HepG2 (cell line): ENCODE measurements around the gene WDR11. TPM values are rescaled to one million over a fixed set of nuclear protein-coding genes. Genes with fewer than 3 reads are reported as not detected.
A peak's percentile ranks its signal among the peaks of the same experiment; 100 is the strongest.

ENCODE experiments used
- AHR ChIP-seq: IDR thresholded peaks from 2 replicates; pipeline ENCODE4 v1.6.1; 2018; ENCODE audit warnings: missing genetic modification reagents, missing compliant biosample characterization
- CBX5 ChIP-seq: sonication (generic); formaldehyde crosslinking; IDR thresholded peaks from 2 replicates; pipeline ENCODE4 v1.4.0; 2020; ENCODE audit warnings: missing genetic modification reagents, borderline replicate concordance
- CCDC6 ChIP-seq: sonication (generic); formaldehyde crosslinking; IDR thresholded peaks from 2 replicates; pipeline ENCODE4 v1.8.1; 2022; ENCODE audit warnings: mild to moderate bottlenecking, missing genetic modification reagents, moderate library complexity
- FOXM1 ChIP-seq: sonication (generic); formaldehyde crosslinking; IDR thresholded peaks from 2 replicates; pipeline ENCODE4 v1.5.0; 2020; ENCODE audit warnings: missing genetic modification reagents
- GPN1 ChIP-seq: sonication (generic); formaldehyde crosslinking; IDR thresholded peaks from 2 replicates; pipeline ENCODE4 v1.5.1; 2020; ENCODE audit warnings: missing genetic modification reagents, borderline replicate concordance
- GTF3A ChIP-seq: sonication (generic); formaldehyde crosslinking; conservative IDR thresholded peaks from 2 replicates; pipeline ENCODE4 v1.4.0; 2020; ENCODE audit warnings: mild to moderate bottlenecking, missing genetic modification reagents
- JUN ChIP-seq: sonication (generic); formaldehyde crosslinking; IDR thresholded peaks from 2 replicates; pipeline ENCODE4 v1.4.0; 2020; ENCODE audit warnings: mild to moderate bottlenecking, missing genetic modification reagents
- NKX3-1 ChIP-seq: sonication (generic); formaldehyde crosslinking; IDR thresholded peaks from 2 replicates; pipeline ENCODE4 v1.5.0; 2020; ENCODE audit warnings: missing genetic modification reagents
- NRL ChIP-seq: sonication (generic); formaldehyde crosslinking; IDR thresholded peaks from 2 replicates; pipeline ENCODE4 v1.5.0; 2020; ENCODE audit warnings: missing genetic modification reagents, mild to moderate bottlenecking, moderate library complexity, borderline replicate concordance
- PAX8 ChIP-seq: sonication (generic); formaldehyde crosslinking; IDR thresholded peaks from 2 replicates; pipeline ENCODE4 v1.8.0; 2022; ENCODE audit warnings: mild to moderate bottlenecking, missing genetic modification reagents, borderline replicate concordance
- SATB2 ChIP-seq: sonication (generic); formaldehyde crosslinking; IDR thresholded peaks from 2 replicates; pipeline ENCODE4 v1.5.0; 2020; ENCODE audit warnings: missing genetic modification reagents
- SMYD3 ChIP-seq: sonication (generic); formaldehyde crosslinking; IDR thresholded peaks from 2 replicates; pipeline ENCODE4 v1.8.1; 2023; ENCODE audit warnings: mild to moderate bottlenecking, missing genetic modification reagents
- SRY ChIP-seq: sonication (generic); formaldehyde crosslinking; IDR thresholded peaks from 2 replicates; pipeline ENCODE4 v1.8.0; 2022; ENCODE audit warnings: mild to moderate bottlenecking, missing genetic modification reagents
- SSRP1 ChIP-seq: IDR thresholded peaks from 2 replicates; pipeline ENCODE4 v1.6.1; 2016; ENCODE audit warnings: control low read depth
- YEATS2 ChIP-seq: sonication (generic); formaldehyde crosslinking; IDR thresholded peaks from 2 replicates; pipeline ENCODE4 v1.4.0; 2020; ENCODE audit warnings: missing genetic modification reagents, borderline replicate concordance
- ZEB1 ChIP-seq: IDR thresholded peaks from 2 replicates; pipeline ENCODE4 v1.6.1; 2012; ENCODE audit warnings: mild to moderate bottlenecking, low read depth, inconsistent platforms; ENCODE audit not compliant: insufficient replicate concordance
- ZFAT ChIP-seq: sonication (generic); formaldehyde crosslinking; conservative IDR thresholded peaks from 2 replicates; pipeline ENCODE4 v1.8.1; 2023; ENCODE audit warnings: missing genetic modification reagents, inconsistent platforms
- ZIK1 ChIP-seq: sonication (generic); formaldehyde crosslinking; IDR thresholded peaks from 2 replicates; pipeline ENCODE4 v1.5.0; 2020; ENCODE audit warnings: mild to moderate bottlenecking, low read depth, missing genetic modification reagents, borderline replicate concordance
- ZMYM3 ChIP-seq: sonication (generic); formaldehyde crosslinking; IDR thresholded peaks from 2 replicates; pipeline ENCODE4 v1.5.1; 2020; ENCODE audit warnings: mild to moderate bottlenecking, missing genetic modification reagents
- ZNF12 ChIP-seq: sonication (generic); formaldehyde crosslinking; IDR thresholded peaks from 2 replicates; pipeline ENCODE4 v1.5.0; 2020; ENCODE audit warnings: missing genetic modification reagents
- ZNF20 ChIP-seq: sonication (generic); formaldehyde crosslinking; IDR thresholded peaks from 2 replicates; pipeline ENCODE4 v1.4.0; 2020; ENCODE audit warnings: mild to moderate bottlenecking, moderate library complexity, missing genetic modification reagents
- ZNF550 ChIP-seq: sonication (generic); formaldehyde crosslinking; IDR thresholded peaks from 2 replicates; pipeline ENCODE4 v1.4.0; 2020; ENCODE audit warnings: mild to moderate bottlenecking, missing genetic modification reagents, borderline replicate concordance
- polyA plus RNA-seq, 8 experiments: library from polyadenylated mRNA; depleted of rRNA in 3 of 8; stranded (reverse) in 7 of 8; unstranded in 1 of 8; fragments of >200 nt; fragmentation: Illumina TruSeq in 4 of 8; extraction: Trizol in 4 of 8; gene quantifications; 2 replicates each; pipeline versions ENCODE4 v1.2.1 to v1.2.3, GENCODE V29; 2011 to 2016; ENCODE audit warnings: low read depth in 4 of 8, missing spikeins in 1 of 8, mixed read lengths in 1 of 8; ENCODE audit not compliant: insufficient read depth in 1 of 8
- total RNA-seq, 5 experiments: library from RNA; depleted of rRNA; stranded (reverse); fragments of >200 nt; fragmentation: Illumina TruSeq; extraction: Trizol; gene quantifications; 2 replicates each; pipeline ENCODE4 v1.2.3, GENCODE V29; 2016; ENCODE audit warnings: low read depth in 1 of 5
- TF ChIP-seq, protein P1 (sequence below): sonication (generic); formaldehyde crosslinking; IDR thresholded peaks from 2 replicates; pipeline ENCODE4 v1.5.1; 2020; ENCODE audit warnings: mild to moderate bottlenecking, missing genetic modification reagents, moderate library complexity
- TF ChIP-seq, protein P2 (sequence below): sonication (generic); formaldehyde crosslinking; IDR thresholded peaks from 2 replicates; pipeline ENCODE4 v1.4.0; 2020; ENCODE audit warnings: mild to moderate bottlenecking, low read depth, missing genetic modification reagents
- TF ChIP-seq, protein P3 (sequence below): sonication (generic); formaldehyde crosslinking; IDR thresholded peaks from 2 replicates; pipeline ENCODE4 v1.5.1; 2020; ENCODE audit warnings: missing genetic modification reagents, mild to moderate bottlenecking, borderline replicate concordance

Gene WDR11
- total and polyA plus RNA-seq, 2 of the 13 experiments (the other 11 are each of a cell fraction or from before 2014, with no cell fraction given), result 38.0 to 45.2 TPM

DNA sequence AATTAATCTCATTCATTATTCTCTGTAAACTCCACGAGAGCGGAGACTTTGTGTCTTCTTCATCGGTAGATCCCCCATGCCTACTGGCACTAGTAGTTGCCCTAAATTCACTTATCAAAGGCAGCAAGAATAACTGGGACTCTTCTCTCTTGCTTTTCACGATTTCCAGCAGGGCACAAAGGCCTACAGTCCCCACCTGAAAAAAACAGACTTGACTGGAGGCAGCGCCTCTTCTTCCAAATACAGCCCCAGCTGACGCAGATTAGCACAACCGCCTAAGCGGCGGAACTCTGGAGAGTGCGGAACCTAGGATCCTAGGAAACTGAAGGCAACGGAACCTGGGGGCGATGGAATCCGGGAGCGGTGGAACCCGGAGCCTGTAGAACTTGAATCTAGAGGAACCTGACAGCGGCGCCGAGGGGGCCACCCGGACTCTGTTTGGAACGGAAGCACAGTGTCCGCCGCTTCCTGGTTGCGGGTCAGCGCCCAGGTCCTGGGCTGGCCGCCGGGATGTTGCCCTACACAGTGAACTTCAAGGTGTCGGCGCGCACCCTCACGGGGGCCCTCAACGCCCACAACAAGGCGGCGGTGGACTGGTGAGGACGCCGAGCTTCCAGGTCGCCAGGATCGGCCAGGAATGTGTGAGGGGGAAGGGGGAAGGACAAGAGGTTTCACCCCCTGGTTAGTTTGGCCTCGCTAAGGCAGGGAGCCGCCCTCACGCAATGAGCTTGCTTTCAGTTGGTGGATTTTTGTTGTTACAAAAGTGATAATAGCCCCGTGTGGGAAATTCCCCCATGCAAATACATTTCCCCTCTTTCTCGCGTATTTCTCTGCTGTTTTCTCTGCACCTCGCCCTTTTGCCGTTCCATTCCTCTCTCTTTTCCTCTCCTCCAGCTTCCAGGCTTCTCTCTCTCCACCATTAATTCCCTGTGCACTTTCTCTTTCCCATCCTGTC, at the start of gene WDR11 (continued):
- TF ChIP-seq, protein P1, sequence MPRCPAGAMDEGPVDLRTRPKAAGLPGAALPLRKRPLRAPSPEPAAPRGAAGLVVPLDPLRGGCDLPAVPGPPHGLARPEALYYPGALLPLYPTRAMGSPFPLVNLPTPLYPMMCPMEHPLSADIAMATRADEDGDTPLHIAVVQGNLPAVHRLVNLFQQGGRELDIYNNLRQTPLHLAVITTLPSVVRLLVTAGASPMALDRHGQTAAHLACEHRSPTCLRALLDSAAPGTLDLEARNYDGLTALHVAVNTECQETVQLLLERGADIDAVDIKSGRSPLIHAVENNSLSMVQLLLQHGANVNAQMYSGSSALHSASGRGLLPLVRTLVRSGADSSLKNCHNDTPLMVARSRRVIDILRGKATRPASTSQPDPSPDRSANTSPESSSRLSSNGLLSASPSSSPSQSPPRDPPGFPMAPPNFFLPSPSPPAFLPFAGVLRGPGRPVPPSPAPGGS (CRISPR knock-in tag), result 0 out of 2 replicates have a peak, but pooled peaks have one; percentile 35
- peak; percentile 78; the same call in 1 of the 2 replicates for TF ChIP-seq SATB2 (CRISPR knock-in tag)
- 0 out of 2 replicates have a peak, but pooled peaks have one; percentile 58 for TF ChIP-seq ZIK1 (CRISPR knock-in tag)
- peak; percentile 96 for TF ChIP-seq NRL
- TF ChIP-seq ZNF12, result peak; percentile 66
- TF ChIP-seq ZMYM3, result peak; percentile 15; the same call in 1 of the 2 replicates
- TF ChIP-seq, protein P2, sequence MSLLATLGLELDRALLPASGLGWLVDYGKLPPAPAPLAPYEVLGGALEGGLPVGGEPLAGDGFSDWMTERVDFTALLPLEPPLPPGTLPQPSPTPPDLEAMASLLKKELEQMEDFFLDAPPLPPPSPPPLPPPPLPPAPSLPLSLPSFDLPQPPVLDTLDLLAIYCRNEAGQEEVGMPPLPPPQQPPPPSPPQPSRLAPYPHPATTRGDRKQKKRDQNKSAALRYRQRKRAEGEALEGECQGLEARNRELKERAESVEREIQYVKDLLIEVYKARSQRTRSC (CRISPR knock-in tag), result no peak
- peak; percentile 92; the same call in 1 of the 2 replicates for TF ChIP-seq AHR
- 0 out of 2 replicates have a peak, but pooled peaks have one; percentile 31 for TF ChIP-seq ZFAT
- TF ChIP-seq JUN (CRISPR knock-in tag), result 0 out of 2 replicates have a peak, but pooled peaks have one; percentile 42
- TF ChIP-seq CBX5 (CRISPR knock-in tag), result peak; percentile 97
- TF ChIP-seq GTF3A (CRISPR knock-in tag), result 0 out of 2 replicates have a peak, but pooled peaks have one; percentile 58
- TF ChIP-seq YEATS2, result peak; percentile 95
- TF ChIP-seq, protein P3, sequence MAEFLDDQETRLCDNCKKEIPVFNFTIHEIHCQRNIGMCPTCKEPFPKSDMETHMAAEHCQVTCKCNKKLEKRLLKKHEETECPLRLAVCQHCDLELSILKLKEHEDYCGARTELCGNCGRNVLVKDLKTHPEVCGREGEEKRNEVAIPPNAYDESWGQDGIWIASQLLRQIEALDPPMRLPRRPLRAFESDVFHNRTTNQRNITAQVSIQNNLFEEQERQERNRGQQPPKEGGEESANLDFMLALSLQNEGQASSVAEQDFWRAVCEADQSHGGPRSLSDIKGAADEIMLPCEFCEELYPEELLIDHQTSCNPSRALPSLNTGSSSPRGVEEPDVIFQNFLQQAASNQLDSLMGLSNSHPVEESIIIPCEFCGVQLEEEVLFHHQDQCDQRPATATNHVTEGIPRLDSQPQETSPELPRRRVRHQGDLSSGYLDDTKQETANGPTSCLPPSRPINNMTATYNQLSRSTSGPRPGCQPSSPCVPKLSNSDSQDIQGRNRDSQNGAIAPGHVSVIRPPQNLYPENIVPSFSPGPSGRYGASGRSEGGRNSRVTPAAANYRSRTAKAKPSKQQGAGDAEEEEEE, result 0 out of 2 replicates have a peak, but pooled peaks have one; percentile 58
- TF ChIP-seq FOXM1, result no peak
- TF ChIP-seq CCDC6 (CRISPR knock-in tag), result no peak
- TF ChIP-seq SSRP1 (CRISPR knock-in tag), result peak; percentile 39; the same call in 1 of the 2 replicates
- peak; percentile 50; the same call in 1 of the 2 replicates for TF ChIP-seq SRY (CRISPR knock-in tag)
- TF ChIP-seq ZNF20 (CRISPR knock-in tag), result no peak
- TF ChIP-seq PAX8 (CRISPR knock-in tag), result peak; percentile 85; the same call in 1 of the 2 replicates
- peak; percentile 80; the same call in 1 of the 2 replicates for TF ChIP-seq SMYD3 (CRISPR knock-in tag)
- peak; percentile 28 for TF ChIP-seq ZEB1
- TF ChIP-seq GPN1 (CRISPR knock-in tag), result no peak
- no peak for TF ChIP-seq ZNF550
- TF ChIP-seq NKX3-1 (CRISPR knock-in tag), result peak; percentile 76
